HepG2 (cell line): ENCODE results near the gene SDK2. TPM values are rescaled to one million over a fixed set of nuclear protein-coding genes. Genes with fewer than 3 reads are reported as not detected.

Experiments used
- ATAC-seq: fragments of 200-7000 bp; cut with Tn5 transposase; 3 replicates; pipeline ENCODE4 v1.9.1; 2020; ENCODE audit warnings: mild to moderate bottlenecking, moderate library complexity
- BruUV-seq: library from RNA; stranded (reverse); fragments of 400-500 nt; replicated peaks from 2 replicates; lab custom pipeline; 2021; lab: Mats Ljungman, UMichigan
- CTCF ChIA-PET: fragments of 300-600 bp; formaldehyde crosslinking; extraction: SDS; loops from one replicate; lab custom pipeline; 2021; ENCODE audit warnings: low total read pairs, inconsistent platforms, low intra/inter-chr PET ratio; lab: Yijun Ruan, JAX
- POLR2A ChIA-PET: fragments of 350-600 bp; sonication (Branson Sonifier 250); formaldehyde crosslinking; loops from one replicate; lab custom pipeline; 2020; ENCODE audit warnings: antibody characterized with exemption, inconsistent platforms; lab: Yijun Ruan, JAX
- DNase-seq: peaks from one replicate; pipeline ENCODE4 v3.0.0-alpha.2; 2015; ENCODE audit warnings: low spot score
- FAIRE-seq: peaks from 3 replicates; lab custom pipeline; 2011; peaks lifted over from hg19 to GRCh38; lab: Jason Lieb, UNC
- H2AFZ ChIP-seq: one replicate; pipeline ENCODE4 v1.6.1; 2011; ENCODE audit warnings: low read length, inconsistent platforms
- H3K27ac ChIP-seq: fragments of 300-600 bp; 3 replicates; pipeline ENCODE4 v1.8.0; 2011; ENCODE audit warnings: mixed run types, mild to moderate bottlenecking, mixed read lengths, low read length, inconsistent platforms; ENCODE audit not compliant: insufficient read depth; ENCODE audit errors: extremely low read length
- H3K27me3 ChIP-seq, 2 experiments: fragments of 200-600 bp in 1 of 2; 2 replicates in 1 of 2; 3 replicates in 1 of 2; pipeline versions ENCODE4 v1.6.0 to v1.8.0; 2011; ENCODE audit warnings: low read length in 2 of 2, mild to moderate bottlenecking in 2 of 2, moderate library complexity in 2 of 2, inconsistent platforms in 1 of 2; ENCODE audit not compliant: insufficient read depth in 2 of 2, control insufficient read depth in 1 of 2
- H3K36me3 ChIP-seq, 2 experiments: fragments of 200-600 bp in 1 of 2; replicated peaks in 1 of 2; 2 replicates in 1 of 2; 3 replicates in 1 of 2; pipeline versions ENCODE4 v1.5.1 to v1.8.0; 2011; ENCODE audit warnings: low read length in 2 of 2, inconsistent platforms in 1 of 2; ENCODE audit not compliant: insufficient read depth in 2 of 2, control insufficient read depth in 1 of 2
- H3K4me1 ChIP-seq: 2 replicates; pipeline ENCODE4 v1.5.1; 2012; ENCODE audit warnings: low read length, inconsistent platforms; ENCODE audit not compliant: insufficient read depth
- H3K4me2 ChIP-seq: 2 replicates; pipeline ENCODE4 v1.6.0; 2011; ENCODE audit warnings: low read depth, low read length, inconsistent platforms
- H3K4me3 ChIP-seq, 3 experiments: fragments of 200-600 bp in 1 of 3; sonication (generic), shearing (Covaris generic) in 1 of 3; replicated peaks in 1 of 3; 2 replicates each; pipeline ENCODE4 v1.5.1; 2011 to 2016; ENCODE audit warnings: low read length in 3 of 3, inconsistent platforms in 2 of 3, low read depth in 2 of 3, mild to moderate bottlenecking in 2 of 3, control low read depth in 1 of 3, mixed read lengths in 1 of 3; ENCODE audit not compliant: insufficient read depth in 1 of 3
- H3K79me2 ChIP-seq: one replicate; pipeline ENCODE4 v1.6.1; 2011; ENCODE audit warnings: low read length, inconsistent platforms; ENCODE audit not compliant: insufficient read depth
- H3K9ac ChIP-seq: 2 replicates; pipeline ENCODE4 v1.6.0; 2011; ENCODE audit warnings: mild to moderate bottlenecking, low read depth, low read length, inconsistent platforms; ENCODE audit not compliant: insufficient read depth
- H3K9me3 ChIP-seq: 2 replicates; pipeline ENCODE4 v1.5.1; 2012; ENCODE audit warnings: mild to moderate bottlenecking, low read length
- H4K20me1 ChIP-seq: 2 replicates; pipeline ENCODE4 v1.6.0; 2011; ENCODE audit warnings: inconsistent platforms, mild to moderate bottlenecking, low read length, moderate library complexity; ENCODE audit not compliant: insufficient read depth
- ATF4 ChIP-seq, 2 experiments: fragments of 450-650 bp in 1 of 2; sonication (generic) in 1 of 2; formaldehyde crosslinking; IDR thresholded peaks; 2 replicates each; pipeline versions ENCODE4 v1.5.0 to v1.8.0; 2020 to 2022; ENCODE audit warnings: mild to moderate bottlenecking in 1 of 2, missing genetic modification reagents in 1 of 2
- ERF ChIP-seq: IDR thresholded peaks from 2 replicates; pipeline ENCODE4 v1.6.1; 2018; ENCODE audit warnings: missing biosample characterization, missing genetic modification reagents
- HCFC1 ChIP-seq: fragments of 150-350 bp; IDR thresholded peaks from 2 replicates; pipeline ENCODE4 v1.6.1; 2014; ENCODE audit warnings: low read depth, low read length
- PAWR ChIP-seq: sonication (generic); formaldehyde crosslinking; IDR thresholded peaks from 2 replicates; pipeline ENCODE4 v1.4.0; 2020; ENCODE audit warnings: missing genetic modification reagents, mild to moderate bottlenecking, borderline replicate concordance
- POGK ChIP-seq: sonication (generic); formaldehyde crosslinking; conservative IDR thresholded peaks from 2 replicates; pipeline ENCODE4 v1.8.0; 2022; ENCODE audit warnings: mild to moderate bottlenecking, moderate library complexity, missing genetic modification reagents
- RBFOX2 ChIP-seq: fragments of 200-400 bp; formaldehyde crosslinking; IDR thresholded peaks from 2 replicates; pipeline ENCODE4 v1.6.1; 2017; ENCODE audit warnings: low read depth, mild to moderate bottlenecking, low read length
- ZNF235 ChIP-seq: sonication (generic); formaldehyde crosslinking; IDR thresholded peaks from 2 replicates; pipeline ENCODE4 v1.8.1; 2023; ENCODE audit warnings: mild to moderate bottlenecking, missing genetic modification reagents, borderline replicate concordance
- ZNF343 ChIP-seq: sonication (generic); formaldehyde crosslinking; IDR thresholded peaks from 2 replicates; pipeline ENCODE4 v1.4.0; 2020; ENCODE audit warnings: mild to moderate bottlenecking, missing genetic modification reagents
- ZNF563 ChIP-seq: sonication (generic); formaldehyde crosslinking; IDR thresholded peaks from 2 replicates; pipeline ENCODE4 v1.8.0; 2022; ENCODE audit warnings: mild to moderate bottlenecking, moderate library complexity, missing genetic modification reagents
- ZNF772 ChIP-seq: sonication (generic); formaldehyde crosslinking; IDR thresholded peaks from 2 replicates; pipeline ENCODE4 v1.5.0; 2020; ENCODE audit warnings: mild to moderate bottlenecking, missing genetic modification reagents
- WGBS: methylation state at CpG from one replicate; pipeline ENCODE4 v1.1.6; 2017; ENCODE audit warnings: low lambda C conversion rate; 5-methylcytosine and 5-hydroxymethylcytosine counted together
- in situ Hi-C: cut with HindIII; loops from 2 replicates; pipeline ENCODE4 v1.10.0; 2017; ENCODE audit warnings: low pct_unique_long_range_greater_than_20kb; ENCODE audit not compliant: extremely low pct_ligation_motif_present
- intact Hi-C: fragments of 100-400 bp; cut with micrococcal nuclease; formaldehyde crosslinking; loops from one replicate; pipeline ENCODE4 v1.10.0; 2022; ENCODE audit not compliant: unreplicated experiment
- polyA plus RNA-seq, 8 experiments: library from polyadenylated mRNA; depleted of rRNA in 3 of 8; stranded (reverse) in 7 of 8; unstranded in 1 of 8; fragments of >200 nt; fragmentation: Illumina TruSeq in 4 of 8; extraction: Trizol in 4 of 8; gene quantifications; 2 replicates each; pipeline versions ENCODE4 v1.2.1 to v1.2.3, GENCODE V29; 2011 to 2016; ENCODE audit warnings: low read depth in 4 of 8, missing spikeins in 1 of 8, mixed read lengths in 1 of 8; ENCODE audit not compliant: insufficient read depth in 1 of 8
- total RNA-seq, 5 experiments: library from RNA; depleted of rRNA; stranded (reverse); fragments of >200 nt; fragmentation: Illumina TruSeq; extraction: Trizol; gene quantifications; 2 replicates each; pipeline ENCODE4 v1.2.3, GENCODE V29; 2016; ENCODE audit warnings: low read depth in 1 of 5
- TF ChIP-seq, protein P1 (sequence below): sonication (generic); formaldehyde crosslinking; IDR thresholded peaks from 2 replicates; pipeline ENCODE4 v1.5.1; 2020; ENCODE audit warnings: missing genetic modification reagents, mild to moderate bottlenecking, borderline replicate concordance
- TF ChIP-seq, protein P2 (sequence below): IDR thresholded peaks from 2 replicates; pipeline ENCODE4 v1.6.1; 2018; ENCODE audit warnings: missing genetic modification reagents

SDK2 gene
- total and polyA plus RNA-seq, 2 of the 13 experiments (the other 11 are each of a cell fraction or from before 2014, with no cell fraction given), result not detected

DNA sequence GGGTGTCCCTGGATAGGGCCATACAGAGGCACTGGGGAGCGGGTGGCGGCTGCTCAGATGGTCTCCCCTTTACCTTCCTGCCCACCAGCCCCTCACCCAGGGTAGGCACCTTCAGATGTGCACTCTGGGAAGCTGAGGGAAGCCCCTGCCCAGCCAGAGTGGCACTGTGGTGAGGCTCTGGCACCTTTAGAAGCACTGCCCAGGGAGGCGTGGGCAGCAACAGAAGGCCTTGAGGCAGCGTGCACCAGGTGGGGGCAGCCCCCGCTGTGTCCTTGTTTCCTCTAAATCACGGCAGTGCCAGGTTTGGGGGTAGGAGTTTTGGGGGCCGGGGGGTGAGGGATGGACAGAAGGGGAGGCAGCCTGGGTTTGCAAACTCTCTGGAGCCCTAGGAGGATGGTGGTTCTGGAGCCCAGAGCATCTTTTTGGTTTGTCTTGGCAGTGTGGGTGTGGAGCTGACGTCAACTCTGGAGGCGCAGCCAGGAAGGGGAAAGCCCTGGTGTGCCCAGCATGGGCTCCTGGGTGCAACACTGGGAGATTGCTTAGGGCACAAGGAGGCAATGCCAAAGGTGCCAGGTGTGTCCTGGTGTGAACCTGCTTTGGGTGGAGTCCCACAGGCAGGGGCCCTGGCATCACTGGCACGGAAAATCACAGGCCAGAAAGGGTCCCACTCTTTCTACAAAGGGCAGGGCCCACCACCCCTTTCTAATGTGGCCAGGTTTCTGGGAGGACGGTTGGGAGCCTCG lies 309.3 kb downstream of the SDK2 start:
- Histone ChIP-seq H2AFZ (no peak overlapping the region), H3K27ac (no peak overlapping the region), H3K9ac (no peak overlapping the region), H3K4me3 (no peak overlapping the region), H3K4me2 (no peak overlapping the region), H3K36me3 (no peaks in the 10 kb centered on the region), H4K20me1 (no peaks in the 10 kb centered on the region), H3K27me3 (peaks cover 7 to 56% of the 10 kb centered on the region in 2 experiments; a peak in 4 of 5 replicates), H3K9me3 (no peaks in the 10 kb centered on the region), H3K79me2 (no peaks in the 10 kb centered on the region)
- no peak for FAIRE-seq
- POLR2A ChIA-PET, result no interaction called here
- no peak for ATAC-seq
- intact Hi-C loops, result no loop called here
- 40% methylated on average over 8 of the region's 12 CpGs for WGBS
- no peak for DNase-seq
- in situ Hi-C loops, result no loop called here
- TF ChIP-seq HCFC1 (no peak), RBFOX2 (no peak), ERF (no peak), PAWR (CRISPR knock-in tag) (no peak), ATF4 (CRISPR knock-in tag; IDR thresholded peaks at IDR 0.05) (no peak), ZNF235 (CRISPR knock-in tag) (no peak), POGK (no peak), ZNF343 (no peak), ZNF772 (CRISPR knock-in tag) (no peak), ZNF563 (CRISPR knock-in tag) (no peak)
- TF ChIP-seq, protein P1, sequence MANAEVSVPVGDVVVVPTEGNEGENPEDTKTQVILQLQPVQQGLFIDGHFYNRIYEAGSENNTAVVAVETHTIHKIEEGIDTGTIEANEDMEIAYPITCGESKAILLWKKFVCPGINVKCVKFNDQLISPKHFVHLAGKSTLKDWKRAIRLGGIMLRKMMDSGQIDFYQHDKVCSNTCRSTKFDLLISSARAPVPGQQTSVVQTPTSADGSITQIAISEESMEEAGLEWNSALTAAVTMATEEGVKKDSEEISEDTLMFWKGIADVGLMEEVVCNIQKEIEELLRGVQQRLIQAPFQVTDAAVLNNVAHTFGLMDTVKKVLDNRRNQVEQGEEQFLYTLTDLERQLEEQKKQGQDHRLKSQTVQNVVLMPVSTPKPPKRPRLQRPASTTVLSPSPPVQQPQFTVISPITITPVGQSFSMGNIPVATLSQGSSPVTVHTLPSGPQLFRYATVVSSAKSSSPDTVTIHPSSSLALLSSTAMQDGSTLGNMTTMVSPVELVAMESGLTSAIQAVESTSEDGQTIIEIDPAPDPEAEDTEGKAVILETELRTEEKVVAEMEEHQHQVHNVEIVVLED, result no peak
- TF ChIP-seq, protein P2, sequence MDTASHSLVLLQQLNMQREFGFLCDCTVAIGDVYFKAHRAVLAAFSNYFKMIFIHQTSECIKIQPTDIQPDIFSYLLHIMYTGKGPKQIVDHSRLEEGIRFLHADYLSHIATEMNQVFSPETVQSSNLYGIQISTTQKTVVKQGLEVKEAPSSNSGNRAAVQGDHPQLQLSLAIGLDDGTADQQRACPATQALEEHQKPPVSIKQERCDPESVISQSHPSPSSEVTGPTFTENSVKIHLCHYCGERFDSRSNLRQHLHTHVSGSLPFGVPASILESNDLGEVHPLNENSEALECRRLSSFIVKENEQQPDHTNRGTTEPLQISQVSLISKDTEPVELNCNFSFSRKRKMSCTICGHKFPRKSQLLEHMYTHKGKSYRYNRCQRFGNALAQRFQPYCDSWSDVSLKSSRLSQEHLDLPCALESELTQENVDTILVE (CRISPR knock-in tag), result no peak
- TF ChIP-seq, all 625 proteins: peak for 0
- CTCF ChIA-PET, result no interaction called here
- no TSS peak for BruUV-seq
- H3K4me1 ChIP-seq, result peaks cover 29% of the 10 kb centered on the region
